ENCODE results near the gene TESPA1. TPM values are rescaled to one million over a fixed set of nuclear protein-coding genes. Genes with fewer than 3 reads are reported as not detected.

Gene TESPA1
- total and polyA plus RNA-seq, 2 experiments from 2014 or later, result 0.34 TPM; not detected in 1

DNA sequence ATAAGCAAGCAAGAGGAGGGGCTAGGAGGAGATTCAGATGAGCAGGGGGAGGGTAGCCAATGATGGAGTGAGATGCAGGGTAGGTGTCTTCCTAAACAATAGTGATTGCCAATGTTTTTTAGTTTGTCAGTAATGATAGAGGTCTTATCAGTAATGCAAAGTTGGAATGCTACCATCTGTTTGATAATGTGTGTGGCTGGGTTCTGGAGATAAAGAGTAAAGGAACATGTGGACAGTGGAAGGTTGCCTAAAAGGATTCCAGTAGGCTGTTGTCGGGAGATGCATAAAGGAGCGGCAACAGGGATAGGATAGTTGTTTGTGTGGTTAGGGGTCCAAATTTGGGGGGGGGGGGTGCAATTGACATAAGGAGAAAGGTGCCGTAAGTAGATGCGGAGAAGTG is 52.5 kb downstream of the TESPA1 start (continued):
- TF ChIP-seq, protein P1, sequence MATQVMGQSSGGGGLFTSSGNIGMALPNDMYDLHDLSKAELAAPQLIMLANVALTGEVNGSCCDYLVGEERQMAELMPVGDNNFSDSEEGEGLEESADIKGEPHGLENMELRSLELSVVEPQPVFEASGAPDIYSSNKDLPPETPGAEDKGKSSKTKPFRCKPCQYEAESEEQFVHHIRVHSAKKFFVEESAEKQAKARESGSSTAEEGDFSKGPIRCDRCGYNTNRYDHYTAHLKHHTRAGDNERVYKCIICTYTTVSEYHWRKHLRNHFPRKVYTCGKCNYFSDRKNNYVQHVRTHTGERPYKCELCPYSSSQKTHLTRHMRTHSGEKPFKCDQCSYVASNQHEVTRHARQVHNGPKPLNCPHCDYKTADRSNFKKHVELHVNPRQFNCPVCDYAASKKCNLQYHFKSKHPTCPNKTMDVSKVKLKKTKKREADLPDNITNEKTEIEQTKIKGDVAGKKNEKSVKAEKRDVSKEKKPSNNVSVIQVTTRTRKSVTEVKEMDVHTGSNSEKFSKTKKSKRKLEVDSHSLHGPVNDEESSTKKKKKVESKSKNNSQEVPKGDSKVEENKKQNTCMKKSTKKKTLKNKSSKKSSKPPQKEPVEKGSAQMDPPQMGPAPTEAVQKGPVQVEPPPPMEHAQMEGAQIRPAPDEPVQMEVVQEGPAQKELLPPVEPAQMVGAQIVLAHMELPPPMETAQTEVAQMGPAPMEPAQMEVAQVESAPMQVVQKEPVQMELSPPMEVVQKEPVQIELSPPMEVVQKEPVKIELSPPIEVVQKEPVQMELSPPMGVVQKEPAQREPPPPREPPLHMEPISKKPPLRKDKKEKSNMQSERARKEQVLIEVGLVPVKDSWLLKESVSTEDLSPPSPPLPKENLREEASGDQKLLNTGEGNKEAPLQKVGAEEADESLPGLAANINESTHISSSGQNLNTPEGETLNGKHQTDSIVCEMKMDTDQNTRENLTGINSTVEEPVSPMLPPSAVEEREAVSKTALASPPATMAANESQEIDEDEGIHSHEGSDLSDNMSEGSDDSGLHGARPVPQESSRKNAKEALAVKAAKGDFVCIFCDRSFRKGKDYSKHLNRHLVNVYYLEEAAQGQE (IDR thresholded peaks at IDR 0.05; ENCODE audit: unreplicated experiment), result no peak
- TF ChIP-seq EZH2phosphoT487 (IDR thresholded peaks at IDR 0.05; ENCODE audit: unreplicated experiment) (no peak), ZNF331 (CRISPR knock-in tag; IDR thresholded peaks at IDR 0.05; ENCODE audit: low read depth) (no peak), ZNF114 (CRISPR knock-in tag; IDR thresholded peaks at IDR 0.05) (no peak)

DNA sequence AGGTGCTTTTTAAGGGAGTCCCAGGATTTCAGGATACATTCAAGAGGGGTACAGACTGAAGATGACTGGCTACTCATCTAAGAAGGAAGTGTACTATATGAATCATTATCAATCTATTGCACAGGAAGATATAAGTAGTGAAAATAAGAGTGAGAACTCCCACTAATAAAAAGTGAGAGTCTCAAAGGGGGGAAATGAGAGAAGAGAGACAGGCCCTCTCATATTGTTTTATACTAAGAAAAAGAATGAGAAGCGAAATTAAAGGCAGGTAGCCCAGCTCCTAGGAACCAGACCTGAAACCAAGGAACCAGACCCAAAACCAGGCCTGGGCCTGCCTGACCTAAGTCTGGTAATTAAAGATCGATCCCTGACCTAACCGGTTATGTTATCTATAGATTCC is 54.6 kb downstream of the TESPA1 start:
- H3F3A ChIP-seq (replicated peaks; ENCODE audit: low read depth), result no peaks in the 10 kb centered on the region
- Mint-ChIP-seq H3K9me3 (peaks cover 51% of the 10 kb centered on the region), H3K4me3 (no peak overlapping the region), H3K27me3 (ENCODE audit: insufficient read depth, low read depth, poor library complexity) (peaks cover 8% of the 10 kb centered on the region), H3K4me1 (peaks cover 14% of the 10 kb centered on the region; the same call in 2 of the 3 replicates), H3K36me3 (ENCODE audit: low read depth) (peaks cover 26% of the 10 kb centered on the region), H3K27ac (no peak overlapping the region)
- H3K4me2 ChIP-seq, result no peak overlapping the region
- no peaks in the 10 kb centered on the region; the same call in 1 of the 2 replicates for H3K36me3 ChIP-seq (ENCODE audit: insufficient read depth)
- DNase-seq (ENCODE audit: low spot score) (no peak), ATAC-seq (no peak)
- no peak overlapping the region for H3K27ac ChIP-seq (ENCODE audit: low read depth)
- H2AFZ ChIP-seq, result no peak overlapping the region
- H3K9me2 ChIP-seq (ENCODE audit: insufficient read depth), result 0 out of 2 replicates have a peak, but pooled peaks cover 11% of the 10 kb centered on the region
- peaks cover 16% of the 10 kb centered on the region; the same call in 1 of the 2 replicates for H3K27me3 ChIP-seq (ENCODE audit: insufficient read depth)
- peaks cover 10% of the 10 kb centered on the region; the same call in 1 of the 2 replicates for H3K4me1 ChIP-seq (ENCODE audit: insufficient read depth)
- H4K20me1 ChIP-seq (replicated peaks; ENCODE audit: insufficient read depth), result no peaks in the 10 kb centered on the region
- H3K79me2 ChIP-seq (replicated peaks; ENCODE audit: insufficient read depth), result no peaks in the 10 kb centered on the region
- no peak overlapping the region for H3K4me3 ChIP-seq
- TF ChIP-seq, protein P2, sequence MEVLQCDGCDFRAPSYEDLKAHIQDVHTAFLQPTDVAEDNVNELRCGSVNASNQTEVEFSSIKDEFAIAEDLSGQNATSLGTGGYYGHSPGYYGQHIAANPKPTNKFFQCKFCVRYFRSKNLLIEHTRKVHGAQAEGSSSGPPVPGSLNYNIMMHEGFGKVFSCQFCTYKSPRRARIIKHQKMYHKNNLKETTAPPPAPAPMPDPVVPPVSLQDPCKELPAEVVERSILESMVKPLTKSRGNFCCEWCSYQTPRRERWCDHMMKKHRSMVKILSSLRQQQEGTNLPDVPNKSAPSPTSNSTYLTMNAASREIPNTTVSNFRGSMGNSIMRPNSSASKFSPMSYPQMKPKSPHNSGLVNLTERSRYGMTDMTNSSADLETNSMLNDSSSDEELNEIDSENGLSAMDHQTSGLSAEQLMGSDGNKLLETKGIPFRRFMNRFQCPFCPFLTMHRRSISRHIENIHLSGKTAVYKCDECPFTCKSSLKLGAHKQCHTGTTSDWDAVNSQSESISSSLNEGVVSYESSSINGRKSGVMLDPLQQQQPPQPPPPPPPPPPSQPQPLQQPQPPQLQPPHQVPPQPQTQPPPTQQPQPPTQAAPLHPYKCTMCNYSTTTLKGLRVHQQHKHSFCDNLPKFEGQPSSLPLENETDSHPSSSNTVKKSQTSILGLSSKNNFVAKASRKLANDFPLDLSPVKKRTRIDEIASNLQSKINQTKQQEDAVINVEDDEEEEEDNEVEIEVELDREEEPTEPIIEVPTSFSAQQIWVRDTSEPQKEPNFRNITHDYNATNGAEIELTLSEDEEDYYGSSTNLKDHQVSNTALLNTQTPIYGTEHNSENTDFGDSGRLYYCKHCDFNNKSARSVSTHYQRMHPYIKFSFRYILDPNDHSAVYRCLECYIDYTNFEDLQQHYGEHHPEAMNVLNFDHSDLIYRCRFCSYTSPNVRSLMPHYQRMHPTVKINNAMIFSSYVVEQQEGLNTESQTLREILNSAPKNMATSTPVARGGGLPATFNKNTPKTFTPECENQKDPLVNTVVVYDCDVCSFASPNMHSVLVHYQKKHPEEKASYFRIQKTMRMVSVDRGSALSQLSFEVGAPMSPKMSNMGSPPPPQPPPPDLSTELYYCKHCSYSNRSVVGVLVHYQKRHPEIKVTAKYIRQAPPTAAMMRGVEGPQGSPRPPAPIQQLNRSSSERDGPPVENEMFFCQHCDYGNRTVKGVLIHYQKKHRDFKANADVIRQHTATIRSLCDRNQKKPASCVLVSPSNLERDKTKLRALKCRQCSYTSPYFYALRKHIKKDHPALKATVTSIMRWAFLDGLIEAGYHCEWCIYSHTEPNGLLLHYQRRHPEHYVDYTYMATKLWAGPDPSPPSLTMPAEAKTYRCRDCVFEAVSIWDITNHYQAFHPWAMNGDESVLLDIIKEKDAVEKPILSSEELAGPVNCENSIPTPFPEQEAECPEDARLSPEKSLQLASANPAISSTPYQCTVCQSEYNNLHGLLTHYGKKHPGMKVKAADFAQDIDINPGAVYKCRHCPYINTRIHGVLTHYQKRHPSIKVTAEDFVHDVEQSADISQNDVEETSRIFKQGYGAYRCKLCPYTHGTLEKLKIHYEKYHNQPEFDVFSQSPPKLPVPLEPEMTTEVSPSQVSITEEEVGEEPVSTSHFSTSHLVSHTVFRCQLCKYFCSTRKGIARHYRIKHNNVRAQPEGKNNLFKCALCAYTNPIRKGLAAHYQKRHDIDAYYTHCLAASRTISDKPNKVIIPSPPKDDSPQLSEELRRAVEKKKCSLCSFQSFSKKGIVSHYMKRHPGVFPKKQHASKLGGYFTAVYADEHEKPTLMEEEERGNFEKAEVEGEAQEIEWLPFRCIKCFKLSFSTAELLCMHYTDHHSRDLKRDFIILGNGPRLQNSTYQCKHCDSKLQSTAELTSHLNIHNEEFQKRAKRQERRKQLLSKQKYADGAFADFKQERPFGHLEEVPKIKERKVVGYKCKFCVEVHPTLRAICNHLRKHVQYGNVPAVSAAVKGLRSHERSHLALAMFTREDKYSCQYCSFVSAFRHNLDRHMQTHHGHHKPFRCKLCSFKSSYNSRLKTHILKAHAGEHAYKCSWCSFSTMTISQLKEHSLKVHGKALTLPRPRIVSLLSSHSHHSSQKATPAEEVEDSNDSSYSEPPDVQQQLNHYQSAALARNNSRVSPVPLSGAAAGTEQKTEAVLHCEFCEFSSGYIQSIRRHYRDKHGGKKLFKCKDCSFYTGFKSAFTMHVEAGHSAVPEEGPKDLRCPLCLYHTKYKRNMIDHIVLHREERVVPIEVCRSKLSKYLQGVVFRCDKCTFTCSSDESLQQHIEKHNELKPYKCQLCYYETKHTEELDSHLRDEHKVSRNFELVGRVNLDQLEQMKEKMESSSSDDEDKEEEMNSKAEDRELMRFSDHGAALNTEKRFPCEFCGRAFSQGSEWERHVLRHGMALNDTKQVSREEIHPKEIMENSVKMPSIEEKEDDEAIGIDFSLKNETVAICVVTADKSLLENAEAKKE (CRISPR knock-in tag; IDR thresholded peaks at IDR 0.05), result no peak
- TF ChIP-seq, protein P1 (IDR thresholded peaks at IDR 0.05; ENCODE audit: unreplicated experiment), result no peak
- TF ChIP-seq ZNF114 (CRISPR knock-in tag; IDR thresholded peaks at IDR 0.05), result no peak
- no peak for TF ChIP-seq NANOG (IDR thresholded peaks at IDR 0.05; ENCODE audit: borderline replicate concordance)
- no peak for TF ChIP-seq POLR2AphosphoS5 (IDR thresholded peaks at IDR 0.05; ENCODE audit: low read depth)
- no peak for TF ChIP-seq JUNB (IDR thresholded peaks at IDR 0.05; ENCODE audit: unreplicated experiment)
- TF ChIP-seq STAT1 (IDR thresholded peaks at IDR 0.05; ENCODE audit: unreplicated experiment), result no peak
- no peak for TF ChIP-seq ZNF331 (CRISPR knock-in tag; IDR thresholded peaks at IDR 0.05; ENCODE audit: low read depth)
- TF ChIP-seq, protein P3, sequence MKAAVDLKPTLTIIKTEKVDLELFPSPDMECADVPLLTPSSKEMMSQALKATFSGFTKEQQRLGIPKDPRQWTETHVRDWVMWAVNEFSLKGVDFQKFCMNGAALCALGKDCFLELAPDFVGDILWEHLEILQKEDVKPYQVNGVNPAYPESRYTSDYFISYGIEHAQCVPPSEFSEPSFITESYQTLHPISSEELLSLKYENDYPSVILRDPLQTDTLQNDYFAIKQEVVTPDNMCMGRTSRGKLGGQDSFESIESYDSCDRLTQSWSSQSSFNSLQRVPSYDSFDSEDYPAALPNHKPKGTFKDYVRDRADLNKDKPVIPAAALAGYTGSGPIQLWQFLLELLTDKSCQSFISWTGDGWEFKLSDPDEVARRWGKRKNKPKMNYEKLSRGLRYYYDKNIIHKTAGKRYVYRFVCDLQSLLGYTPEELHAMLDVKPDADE (IDR thresholded peaks at IDR 0.05), result no peak
- TF ChIP-seq EZH2 (IDR thresholded peaks at IDR 0.05; ENCODE audit: low read depth, unreplicated experiment), result no peak

Data from GM23338 (cell line).